Epithelial cell of esophagus (primary cell): ENCODE measurements around the gene POLE3.

Experiments
- DNase-seq: peaks from one replicate; pipeline ENCODE4 v3.0.0; 2010; ENCODE audit warnings: low read depth
- H3K4me3 ChIP-seq: 2 replicates; pipeline ENCODE4 v1.5.1; 2011; ENCODE audit warnings: mild to moderate bottlenecking, low read length, control low read depth
- CTCF ChIP-seq: IDR thresholded peaks from 2 replicates; pipeline ENCODE4 v1.5.1; 2011; ENCODE audit warnings: low read depth, mild to moderate bottlenecking, low read length, control low read depth, inconsistent platforms; ENCODE audit not compliant: insufficient read depth; ENCODE audit errors: missing control alignments

The POLE3 gene

GRCh38 chr9:113376634-113377567, 33.6 kb downstream of the POLE3 start, which contains the start of gene HDHD3:
Gene HDHD3, minus strand, starts transcription at chr9:113376986. Its CDS starts 2,632 bp downstream, at chr9:113374354.
- H3K4me3 ChIP-seq: peak within 1 kb of the TSS; percentile 87
- DNase-seq: peak; percentile 86
- TF ChIP-seq CTCF: no peak

GRCh38 chr9:113375057-113376023, 35.1 kb downstream of the POLE3 start:
- DNase-seq: peak; percentile 47
- TF ChIP-seq CTCF: no peak
- peak overlapping the region; percentile 87 for H3K4me3 ChIP-seq

GRCh38 chr9:113373676-113374392, 36.6 kb downstream of the POLE3 start:
- no peak for TF ChIP-seq CTCF
- no peak for DNase-seq
- H3K4me3 ChIP-seq: no peak overlapping the region

GRCh38 chr9:113373256-113373655, 37.2 kb downstream of the POLE3 start:
- TF ChIP-seq CTCF: no peak
- no peak for DNase-seq
- H3K4me3 ChIP-seq: no peak overlapping the region

GRCh38 chr9:113372059-113372458, 38.4 kb downstream of the POLE3 start:
- DNase-seq: no peak
- no peak for TF ChIP-seq CTCF
- no peak overlapping the region for H3K4me3 ChIP-seq

- TF ChIP-seq CTCF: no peak
- H3K4me3 ChIP-seq: no peak overlapping the region
- no peak for DNase-seq
Measured at GRCh38 chr9:113370806-113371325, 39.6 kb downstream of the POLE3 start.
